PC-9 (cell line): Measurements from ENCODE around the gene MLH1.

Source experiments
- EZH2 ChIP-seq: fragments of 200-600 bp; sonication (generic); IDR thresholded peaks from 2 replicates; pipeline ENCODE4 v1.8.0; 2017; ENCODE audit warnings: antibody characterized with exemption, low read depth
- TF ChIP-seq, protein P1 (sequence below): fragments of 200-600 bp; sonication (generic); conservative IDR thresholded peaks from 2 replicates; pipeline ENCODE4 v1.6.1; 2017; ENCODE audit warnings: mixed run types, antibody characterized with exemption, mild to moderate bottlenecking, moderate library complexity

GRCh38 chr3:37037352-37037751 is 44.0 kb downstream of the MLH1 start:
- TF ChIP-seq, protein P1, sequence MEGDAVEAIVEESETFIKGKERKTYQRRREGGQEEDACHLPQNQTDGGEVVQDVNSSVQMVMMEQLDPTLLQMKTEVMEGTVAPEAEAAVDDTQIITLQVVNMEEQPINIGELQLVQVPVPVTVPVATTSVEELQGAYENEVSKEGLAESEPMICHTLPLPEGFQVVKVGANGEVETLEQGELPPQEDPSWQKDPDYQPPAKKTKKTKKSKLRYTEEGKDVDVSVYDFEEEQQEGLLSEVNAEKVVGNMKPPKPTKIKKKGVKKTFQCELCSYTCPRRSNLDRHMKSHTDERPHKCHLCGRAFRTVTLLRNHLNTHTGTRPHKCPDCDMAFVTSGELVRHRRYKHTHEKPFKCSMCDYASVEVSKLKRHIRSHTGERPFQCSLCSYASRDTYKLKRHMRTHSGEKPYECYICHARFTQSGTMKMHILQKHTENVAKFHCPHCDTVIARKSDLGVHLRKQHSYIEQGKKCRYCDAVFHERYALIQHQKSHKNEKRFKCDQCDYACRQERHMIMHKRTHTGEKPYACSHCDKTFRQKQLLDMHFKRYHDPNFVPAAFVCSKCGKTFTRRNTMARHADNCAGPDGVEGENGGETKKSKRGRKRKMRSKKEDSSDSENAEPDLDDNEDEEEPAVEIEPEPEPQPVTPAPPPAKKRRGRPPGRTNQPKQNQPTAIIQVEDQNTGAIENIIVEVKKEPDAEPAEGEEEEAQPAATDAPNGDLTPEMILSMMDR: no peak
- no peak for TF ChIP-seq EZH2
